ENCODE data around the gene ZNF865. TPM values are rescaled to one million over a fixed set of nuclear protein-coding genes. Genes with fewer than 3 reads are reported as not detected.

Gene ZNF865
- total RNA-seq, 1 donor from 2014 or later = 13.1 TPM

DNA sequence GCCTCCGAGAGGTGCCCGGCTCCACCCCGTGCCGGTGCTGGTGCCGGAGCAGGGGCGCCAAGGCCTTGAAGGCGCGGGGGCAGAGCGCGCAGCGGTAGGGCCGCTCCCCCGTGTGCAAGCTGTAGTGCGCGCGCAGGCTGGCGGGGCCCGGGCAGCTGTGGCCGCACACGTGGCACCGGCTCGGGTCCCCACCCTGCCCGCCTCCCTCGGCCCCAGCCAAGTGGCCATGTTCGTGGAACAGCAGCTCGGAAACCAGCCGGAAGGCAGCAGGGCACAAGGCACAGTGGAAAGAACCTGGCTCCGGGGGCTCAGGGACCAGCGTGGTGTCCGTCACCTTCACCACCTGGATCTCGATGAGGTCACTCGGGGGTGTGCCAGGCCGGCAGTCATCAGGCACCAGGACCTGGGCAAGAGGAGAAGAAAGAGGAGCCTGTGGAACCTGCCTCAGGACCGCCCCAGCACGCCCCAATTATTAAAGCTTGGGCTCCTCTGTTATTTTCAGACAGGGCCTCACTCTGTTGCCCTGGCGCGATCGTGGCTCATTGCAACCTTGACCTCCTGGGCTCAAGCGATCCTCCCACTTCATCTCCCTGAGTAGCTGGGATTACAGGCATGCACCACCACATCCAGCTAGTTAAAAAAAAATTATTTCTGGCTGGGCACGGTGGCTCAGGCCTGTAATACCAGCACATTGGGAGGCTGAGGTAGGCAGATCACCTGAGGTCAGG is 17.0 kb downstream of the ZNF865 start:
- no peak for DNase-seq (ENCODE audit: extremely low read depth, low read depth, low spot score)

DNA sequence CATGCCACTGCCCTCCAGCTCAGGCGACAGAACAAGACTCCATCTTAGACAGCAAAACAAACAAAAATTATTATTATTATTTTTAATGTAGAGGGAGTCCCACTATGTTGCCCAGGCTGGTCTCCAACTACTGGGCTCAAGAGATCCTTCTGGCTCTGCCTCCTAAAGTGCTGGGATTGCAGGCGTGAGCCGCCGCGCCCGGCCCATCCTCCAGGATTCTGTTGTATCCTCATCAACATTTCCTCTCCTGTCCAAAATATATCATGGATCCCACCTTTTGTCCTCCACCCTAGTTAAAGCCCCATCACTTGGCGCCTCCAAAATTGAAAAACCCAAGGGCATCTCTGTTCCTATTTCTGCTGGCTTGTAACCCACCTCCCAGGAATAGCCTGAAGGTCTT is 17.7 kb downstream of the ZNF865 start:
- DNase-seq (ENCODE audit: extremely low read depth, low read depth, low spot score) = no peak

DNA sequence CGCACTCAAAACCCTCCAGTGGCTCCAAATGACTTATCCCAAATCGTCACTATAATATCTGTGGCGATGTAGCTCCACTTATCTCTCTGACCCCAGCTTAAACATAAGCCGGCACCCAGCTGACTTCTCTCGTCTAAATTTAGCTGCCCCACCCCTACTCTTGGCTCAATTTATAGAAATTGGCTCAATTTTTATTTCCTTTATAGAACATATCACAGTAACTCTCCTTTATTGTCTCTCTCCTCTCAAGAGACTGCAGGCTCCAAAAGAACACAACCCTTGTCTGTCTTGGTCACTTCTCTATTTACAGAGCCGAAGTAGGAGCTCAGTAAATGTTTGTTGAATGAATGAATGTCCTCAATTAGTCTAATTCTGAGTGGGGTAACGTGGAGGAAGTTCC is 18.1 kb downstream of the ZNF865 start:
- DNase-seq (ENCODE audit: extremely low read depth, low read depth, low spot score) = no peak

DNA sequence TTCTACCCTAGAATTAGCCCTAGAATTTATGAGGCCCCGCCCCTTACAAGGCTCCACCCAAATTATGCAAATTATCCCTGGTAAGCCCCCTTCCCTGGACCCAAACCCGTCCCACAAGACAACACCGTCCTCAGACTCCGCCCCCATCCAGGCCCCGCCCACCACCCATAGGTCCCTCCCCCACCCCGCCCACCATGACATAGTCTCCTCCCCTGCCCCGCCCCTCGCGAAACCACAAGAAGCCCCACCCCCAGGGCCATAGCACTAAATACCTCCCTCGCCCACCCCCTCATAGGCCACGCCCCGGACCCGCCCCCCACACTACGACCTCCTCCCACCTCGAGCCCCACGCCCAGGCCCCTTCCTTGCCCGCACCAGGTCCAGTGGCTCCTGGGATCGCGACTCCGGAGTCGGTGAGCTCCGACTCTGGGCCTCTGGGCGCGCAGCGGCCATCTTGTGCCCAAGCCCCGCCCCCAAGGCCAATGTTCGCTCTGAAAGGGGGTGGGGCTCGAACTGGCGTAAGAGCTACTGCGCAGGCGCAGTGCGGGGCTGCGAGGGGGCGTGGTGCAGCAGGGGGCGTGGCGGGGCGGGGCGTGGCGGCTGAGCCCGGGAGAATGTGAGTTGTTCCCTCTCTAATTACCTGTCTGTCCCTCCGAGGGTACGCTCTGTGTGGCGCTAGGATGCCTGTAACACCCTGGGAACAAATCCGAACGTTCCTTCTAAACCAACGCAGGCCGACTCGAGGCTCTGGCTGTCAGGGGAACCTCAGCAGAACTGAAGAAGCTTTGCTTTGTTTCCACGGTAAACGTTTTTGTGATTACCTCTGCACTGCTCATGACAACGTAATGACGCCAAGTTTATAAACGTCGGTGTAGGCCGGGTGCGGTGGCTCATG is 18.9 kb downstream of the ZNF865 start, which contains the start of gene ZNF784:
Gene ZNF784, minus strand, starts transcription at position 458 of the 895 bp plus-strand sequence. Its CDS starts 5 bp downstream, at position 453.
- DNase-seq (ENCODE audit: extremely low read depth, low read depth, low spot score) = no peak

DNA sequence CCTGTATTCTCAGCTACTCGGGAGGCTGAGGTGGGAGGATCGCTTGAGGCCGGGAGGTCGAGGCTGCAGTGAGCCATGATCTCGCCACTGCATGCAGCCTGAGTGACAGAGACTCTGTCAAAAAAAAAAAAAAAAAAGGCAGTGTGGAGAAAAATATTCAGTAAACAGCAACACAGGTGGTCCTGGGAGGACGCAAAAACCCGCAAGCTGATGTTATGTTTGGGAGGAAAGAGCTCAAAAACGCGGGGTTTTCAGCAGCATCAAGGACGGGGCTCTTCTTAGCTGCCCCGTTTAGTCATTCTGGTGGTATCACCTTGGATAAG is 19.5 kb downstream of the ZNF865 start:
- no peak for DNase-seq (ENCODE audit: extremely low read depth, low read depth, low spot score)

DNA sequence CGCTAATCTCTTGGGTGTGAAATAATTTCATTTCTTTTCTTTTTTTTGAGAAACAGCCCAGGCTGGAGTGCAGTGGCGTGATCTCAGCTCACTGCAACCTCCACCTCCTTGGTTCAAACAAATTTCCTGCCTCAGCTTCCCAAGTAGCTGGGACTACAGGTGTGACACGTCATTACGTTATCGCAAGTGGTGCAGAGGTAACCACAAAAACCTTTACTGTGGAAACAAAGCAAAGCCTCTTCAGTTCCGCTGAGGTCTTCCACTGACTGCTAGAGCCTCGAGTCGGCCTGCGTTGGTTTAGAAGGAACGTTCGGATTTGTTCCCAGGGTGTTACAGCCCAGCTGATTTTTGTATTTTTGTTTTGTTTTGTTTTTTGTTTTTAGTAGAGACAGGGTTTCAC is 20.9 kb downstream of the ZNF865 start:
- DNase-seq (ENCODE audit: extremely low read depth, low read depth, low spot score) = no peak

DNA sequence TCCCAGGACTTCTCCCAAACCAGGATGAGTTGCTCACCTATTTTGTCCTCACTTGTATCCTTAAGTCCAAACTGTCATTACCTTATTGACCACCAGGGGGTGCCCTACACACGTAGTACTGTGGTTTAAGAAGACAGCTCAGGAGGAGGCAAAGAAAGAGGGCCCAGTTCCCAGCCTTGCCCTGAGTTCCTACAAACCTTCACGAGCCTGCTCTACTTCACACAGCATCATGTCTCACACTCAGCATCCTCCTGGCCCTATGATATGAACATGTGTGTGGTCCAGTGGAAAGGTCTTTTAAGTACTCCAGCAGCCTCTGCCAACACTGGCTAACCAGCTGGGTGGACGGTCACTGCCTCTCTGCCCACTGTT is 27.0 kb downstream of the ZNF865 start:
- DNase-seq (ENCODE audit: extremely low read depth, low read depth, low spot score) = peak; percentile 89

DNA sequence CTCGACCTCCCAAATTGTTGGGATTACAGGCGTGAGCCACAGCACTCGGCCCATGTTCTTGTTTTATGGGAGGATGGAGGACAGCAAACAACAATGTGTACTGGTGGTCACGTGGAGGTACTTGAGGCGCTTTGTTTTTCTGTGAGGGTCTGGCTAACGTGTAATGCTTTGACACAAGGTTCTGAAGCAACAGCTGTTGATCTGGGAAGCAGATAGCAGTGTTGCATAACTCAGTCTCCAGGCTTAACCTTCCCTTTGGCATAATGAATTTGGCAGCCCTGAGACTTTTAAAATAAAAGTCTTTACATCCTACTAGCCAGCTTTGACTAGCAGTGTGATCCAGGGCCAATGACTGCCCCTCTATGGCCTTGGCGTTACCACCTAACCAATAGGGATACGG is 28.4 kb downstream of the ZNF865 start:
- no peak for DNase-seq (ENCODE audit: extremely low read depth, low read depth, low spot score)

DNA sequence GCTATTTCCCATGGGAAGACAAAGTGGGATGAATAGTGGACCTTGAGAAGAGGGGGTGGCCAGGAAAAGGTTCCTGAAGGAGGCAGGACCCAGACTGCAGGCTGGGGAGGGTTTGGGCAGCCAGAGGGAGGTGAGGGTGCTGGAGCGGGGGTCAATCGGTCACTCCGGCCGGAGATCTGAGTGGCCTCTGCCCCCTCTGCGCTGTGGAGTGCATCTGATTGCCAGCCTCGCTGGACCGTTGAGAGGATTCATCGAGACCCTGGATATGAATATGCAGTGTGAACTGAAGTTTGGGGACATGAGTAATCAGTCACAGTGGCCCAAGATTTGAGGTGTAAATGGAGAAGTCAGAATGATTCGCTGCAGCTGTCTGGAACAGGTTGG is 29.9 kb downstream of the ZNF865 start:
- DNase-seq (ENCODE audit: extremely low read depth, low read depth, low spot score) = no peak

DNA sequence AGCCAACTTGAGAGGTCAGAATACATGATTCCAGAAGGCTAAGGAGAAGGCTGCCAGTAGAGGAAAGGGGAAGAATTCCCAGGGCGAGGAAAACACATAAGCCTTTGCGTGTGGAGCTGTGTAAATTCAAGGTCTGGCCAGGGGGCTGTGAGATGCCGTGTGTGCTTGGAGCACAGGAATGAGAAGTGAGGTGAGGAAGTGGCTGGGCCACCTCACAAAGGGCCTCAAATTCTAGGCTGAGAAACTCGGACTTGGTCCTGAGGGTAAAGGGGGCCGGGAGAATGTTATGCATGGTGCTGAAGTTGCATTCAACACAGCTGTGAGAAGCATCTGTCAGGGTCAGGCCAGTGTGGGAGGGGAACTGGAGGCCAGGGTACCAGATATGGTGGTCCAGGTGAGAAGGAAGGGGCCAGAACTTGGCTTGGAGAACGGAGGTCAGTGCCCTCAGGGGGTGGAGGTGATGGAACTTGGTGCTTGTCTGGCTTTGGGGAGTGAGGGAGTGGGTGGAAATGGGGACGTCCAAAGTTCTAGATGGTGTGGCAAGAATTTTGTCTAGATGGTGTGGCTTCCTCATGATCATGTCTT is 30.5 kb downstream of the ZNF865 start:
- DNase-seq (ENCODE audit: extremely low read depth, low read depth, low spot score) = no peak

DNA sequence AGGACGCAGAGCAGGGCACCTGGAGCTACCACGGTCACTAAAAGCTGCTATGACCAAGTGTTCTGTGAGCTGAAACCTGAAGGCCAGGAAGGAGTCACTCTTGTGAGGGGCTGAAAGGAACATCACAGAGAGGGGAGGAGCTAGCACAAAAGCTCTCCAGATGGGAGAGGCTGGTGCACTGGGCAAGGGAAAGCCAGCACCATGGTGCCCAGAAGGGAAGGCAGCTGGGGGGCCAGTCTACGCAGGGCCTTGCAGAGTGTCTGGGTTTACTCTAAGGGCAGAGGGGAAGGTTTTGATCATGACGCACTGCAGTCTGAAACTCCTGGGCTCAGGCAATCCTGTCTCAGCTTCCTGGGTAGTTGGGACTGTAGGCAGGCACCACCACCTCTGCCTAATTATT is 31.3 kb downstream of the ZNF865 start:
- no peak for DNase-seq (ENCODE audit: extremely low read depth, low read depth, low spot score)

DNA sequence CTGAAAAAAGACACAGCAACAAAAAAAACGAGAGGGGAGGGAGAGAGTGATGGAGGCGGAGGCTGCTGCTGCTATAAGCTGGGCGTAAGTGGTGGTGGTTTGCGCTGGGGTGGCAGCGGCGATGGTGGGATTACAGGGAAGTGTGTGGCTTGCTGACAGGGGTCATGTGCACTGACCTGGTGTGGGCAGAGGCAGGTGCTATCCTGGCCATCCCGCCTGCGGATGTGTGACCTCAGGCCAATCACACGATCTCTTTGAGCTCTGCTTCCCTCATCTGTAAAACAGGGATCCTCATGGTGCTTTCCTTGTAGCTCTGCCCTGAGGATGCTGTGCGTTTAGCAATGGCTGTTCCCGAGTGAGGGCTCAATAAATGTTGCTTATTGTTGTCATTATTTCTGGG is 32.1 kb downstream of the ZNF865 start:
- no peak for DNase-seq (ENCODE audit: extremely low read depth, low read depth, low spot score)

DNA sequence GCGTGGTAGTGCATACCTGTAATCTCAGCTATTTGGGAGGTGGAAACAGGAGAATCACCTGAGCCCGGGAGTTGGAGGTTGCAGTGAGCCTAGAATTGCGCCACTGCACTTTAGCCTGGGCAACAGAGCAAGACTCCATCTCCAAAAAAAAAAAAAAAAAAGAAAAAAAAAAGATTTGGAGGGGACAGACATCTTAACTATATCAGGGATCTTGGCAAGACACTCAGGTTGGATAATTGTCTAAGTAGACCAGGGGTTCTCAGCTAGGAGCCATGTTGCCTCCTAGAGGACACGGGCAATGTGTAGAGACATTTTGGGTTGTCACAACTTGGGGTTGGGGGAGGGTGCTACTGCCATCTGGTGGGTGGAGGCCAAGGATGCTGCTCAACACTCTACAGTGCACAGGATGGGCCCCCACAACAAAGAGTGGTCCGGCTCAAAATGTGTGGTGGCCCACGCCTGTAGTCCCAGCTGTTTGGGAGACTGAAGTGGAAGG is 33.5 kb downstream of the ZNF865 start:
- DNase-seq (ENCODE audit: extremely low read depth, low read depth, low spot score) = no peak

DNA sequence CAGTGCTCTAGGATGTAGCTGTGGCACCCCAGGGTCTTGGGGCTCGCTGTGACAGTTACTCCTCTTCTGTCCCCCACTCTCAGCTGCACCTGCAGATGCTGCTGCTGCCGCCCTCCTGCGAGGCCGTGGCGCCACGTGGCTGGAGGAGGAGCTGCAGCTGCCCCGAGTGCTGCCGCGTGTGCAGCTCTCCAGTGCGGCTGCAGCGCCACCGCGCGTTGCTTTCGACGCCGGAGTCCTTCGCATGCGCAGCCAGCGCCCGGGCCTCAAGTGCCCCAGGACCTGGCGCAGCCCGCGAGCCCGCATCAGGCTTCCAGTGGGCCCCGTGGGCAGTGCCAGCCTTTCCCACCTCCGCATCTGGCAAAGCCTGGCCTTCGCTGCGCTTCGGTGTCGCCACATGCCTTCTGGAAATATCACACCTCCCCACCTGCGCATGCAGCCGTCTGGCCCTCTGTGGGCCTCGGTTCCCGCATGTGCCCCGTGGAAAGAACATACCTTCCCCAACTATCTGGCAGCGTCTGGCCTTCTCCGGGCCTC is 34.7 kb downstream of the ZNF865 start:
- no peak for DNase-seq (ENCODE audit: extremely low read depth, low read depth, low spot score)

DNA sequence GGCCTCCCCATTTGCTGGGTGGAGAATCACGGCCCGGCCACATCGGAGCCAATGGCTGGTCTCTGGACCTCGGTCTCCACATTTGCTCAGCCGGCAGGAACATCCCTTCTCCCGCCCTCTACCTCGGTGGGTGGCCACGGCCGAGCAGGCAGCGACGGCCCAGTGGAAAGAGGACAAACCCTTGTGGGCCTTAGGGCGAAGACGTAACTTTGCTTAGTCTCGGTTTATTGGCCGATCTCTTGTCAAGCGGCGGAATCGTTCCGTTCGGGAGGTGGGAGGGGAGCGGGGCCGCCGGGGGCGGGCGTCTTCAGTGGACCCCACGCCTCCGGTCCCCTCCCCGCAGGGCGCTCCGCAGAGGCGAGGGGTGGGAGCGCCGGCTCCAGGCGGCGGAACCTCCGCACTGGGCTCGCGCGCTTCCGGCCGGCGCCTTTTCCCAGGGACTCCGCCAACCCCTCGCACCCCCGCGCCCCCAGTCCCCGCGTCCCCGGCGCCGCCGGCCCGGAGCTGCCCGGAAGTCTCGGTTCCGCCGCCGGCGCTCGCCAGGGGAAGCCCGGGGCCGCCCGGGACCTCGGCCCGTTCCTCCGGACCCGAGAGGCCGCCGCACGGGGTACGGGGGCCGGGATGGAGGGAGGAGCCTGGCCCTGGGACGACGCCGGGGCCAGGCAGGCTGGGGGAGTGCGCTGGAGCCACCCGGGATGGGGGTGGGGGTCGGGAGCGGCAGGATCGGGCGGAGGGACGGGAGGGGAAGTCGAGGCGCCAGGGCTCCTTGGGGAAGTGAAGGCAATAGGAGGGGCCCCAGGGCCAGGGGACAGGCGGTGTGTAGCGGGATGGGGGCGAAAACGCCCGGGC is 35.4 kb downstream of the ZNF865 start, which contains the start of gene ZNF580:
Gene ZNF580, plus strand, starts transcription at position 426 of the 849 bp plus-strand sequence. CDS start 1,507 bp downstream, outside the sequence.
- no peak for DNase-seq (ENCODE audit: extremely low read depth, low read depth, low spot score)

DNA sequence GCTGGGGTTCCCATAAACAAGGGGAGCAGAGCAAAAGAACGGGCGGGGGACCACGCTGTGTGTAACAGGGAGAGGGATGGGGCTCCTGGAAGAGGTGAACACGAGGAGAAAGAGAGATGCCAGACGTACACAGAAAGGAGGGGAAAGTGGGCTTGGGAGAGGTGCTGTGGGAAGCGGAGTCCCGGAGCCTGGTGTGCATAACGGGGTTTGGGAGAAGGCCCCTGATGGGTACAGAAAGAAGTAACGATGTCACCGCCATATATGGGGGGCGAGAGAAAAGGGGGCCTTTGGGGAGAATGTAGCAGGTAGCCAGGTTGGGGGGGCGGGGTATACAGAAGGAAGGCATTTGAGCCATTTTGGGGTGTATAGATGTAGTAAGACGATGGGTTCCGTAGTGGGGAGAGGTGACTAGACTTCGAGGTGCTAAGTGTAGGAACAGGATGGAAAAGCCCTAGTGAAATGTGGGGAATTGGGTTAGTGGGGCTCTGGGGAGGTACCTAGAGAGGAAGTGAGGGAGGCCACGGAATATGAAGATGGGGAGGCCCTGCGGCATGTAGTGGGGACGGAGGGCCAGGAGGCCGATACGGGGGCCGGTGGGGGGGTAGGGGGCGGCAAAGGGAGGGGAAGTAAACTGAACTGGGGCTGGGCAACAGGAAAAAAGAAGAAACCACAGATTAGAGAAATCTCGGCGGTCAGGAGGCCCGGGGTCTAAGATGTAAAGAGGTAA is 36.1 kb downstream of the ZNF865 start:
- DNase-seq (ENCODE audit: extremely low read depth, low read depth, low spot score) = no peak

DNA sequence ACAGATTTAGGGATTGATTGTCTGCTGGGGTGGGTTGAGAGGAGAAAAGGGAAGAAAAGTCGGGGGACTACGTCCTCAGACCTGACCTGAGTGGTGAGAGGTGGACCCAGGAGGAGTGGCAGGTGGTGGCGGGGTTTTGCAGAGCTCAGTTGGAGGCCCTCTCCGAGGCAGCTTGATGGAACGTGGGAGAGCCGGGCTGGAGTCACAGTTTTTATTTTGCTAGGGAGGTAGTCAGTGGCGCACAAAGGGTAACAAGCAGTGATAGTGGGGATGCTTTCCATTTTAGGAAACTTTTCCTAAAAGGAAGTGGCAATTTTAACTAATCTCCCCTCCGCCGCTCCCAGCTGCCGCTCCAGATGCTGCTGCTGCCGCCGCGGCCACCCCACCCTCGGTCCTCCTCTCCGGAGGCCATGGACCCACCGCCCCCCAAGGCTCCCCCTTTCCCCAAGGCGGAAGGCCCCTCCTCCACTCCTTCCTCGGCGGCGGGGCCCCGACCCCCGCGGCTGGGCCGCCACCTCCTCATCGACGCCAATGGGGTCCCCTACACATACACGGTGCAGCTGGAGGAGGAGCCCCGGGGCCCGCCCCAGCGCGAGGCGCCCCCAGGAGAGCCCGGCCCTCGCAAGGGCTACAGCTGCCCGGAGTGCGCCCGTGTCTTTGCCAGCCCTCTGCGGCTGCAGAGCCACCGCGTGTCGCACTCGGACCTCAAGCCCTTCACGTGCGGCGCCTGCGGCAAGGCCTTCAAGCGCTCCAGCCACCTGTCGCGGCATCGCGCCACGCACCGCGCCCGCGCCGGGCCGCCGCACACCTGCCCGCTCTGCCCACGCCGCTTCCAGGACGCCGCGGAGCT is 36.9 kb downstream of the ZNF865 start:
- no peak for DNase-seq (ENCODE audit: extremely low read depth, low read depth, low spot score)

DNA sequence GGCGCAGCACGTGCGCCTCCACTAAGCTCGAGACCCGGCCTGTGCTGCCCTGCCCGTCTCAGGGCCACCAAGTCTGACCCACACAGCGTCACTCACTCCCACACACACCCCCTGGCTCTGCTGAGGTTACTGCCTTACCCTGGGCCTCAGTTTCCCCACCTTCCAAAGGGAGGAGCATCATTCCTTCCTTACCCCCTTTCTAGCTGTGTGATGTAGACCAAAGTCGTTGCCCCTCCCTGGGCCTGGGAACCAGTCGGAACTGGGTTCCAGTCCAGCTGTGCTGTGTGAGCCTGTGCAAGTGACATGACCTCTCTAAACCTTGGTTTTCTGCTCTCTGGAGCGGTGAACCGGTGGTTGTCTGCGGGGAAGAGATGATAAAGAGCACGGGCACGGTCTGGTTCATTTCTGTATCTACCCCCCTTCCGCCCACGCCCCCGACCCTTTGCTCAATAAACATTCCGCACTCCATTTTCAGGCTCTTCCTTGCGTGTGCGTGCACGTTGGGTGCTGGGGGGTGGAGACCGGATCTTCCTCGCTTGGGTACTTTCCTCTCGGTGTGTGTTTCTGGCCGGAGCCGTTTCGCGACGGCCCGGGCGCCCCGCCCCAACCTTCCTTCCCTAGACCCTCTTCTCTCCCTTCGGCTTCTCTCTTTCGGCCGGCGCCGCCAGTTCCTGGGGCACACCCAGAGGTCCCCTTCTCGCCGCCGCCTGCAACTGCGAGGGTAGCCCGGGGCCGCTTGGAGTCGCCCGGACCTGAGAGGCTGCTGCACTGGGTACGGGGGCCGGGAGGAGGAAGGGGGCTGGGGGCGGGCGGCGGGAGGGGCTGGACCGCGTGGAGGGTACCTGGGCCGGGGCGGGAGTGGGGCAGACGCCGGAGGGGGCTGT is 37.8 kb downstream of the ZNF865 start, which contains the start of gene ZNF581:
Gene ZNF581, plus strand, starts transcription at position 647 of the 884 bp plus-strand sequence. CDS start 923 bp downstream, outside the sequence.
- DNase-seq (ENCODE audit: extremely low read depth, low read depth, low spot score) = no peak
